HG02588 (cell line): ENCODE measurements around the gene SULT1C2.

Experiments
- ATAC-seq: cut with Tn5 transposase; IDR thresholded peaks from one replicate; pipeline ENCODE4 v1.9.1; 2021; ENCODE audit warnings: mild to moderate bottlenecking, moderate library complexity; ENCODE audit not compliant: unreplicated experiment

SULT1C2 gene

DNA sequence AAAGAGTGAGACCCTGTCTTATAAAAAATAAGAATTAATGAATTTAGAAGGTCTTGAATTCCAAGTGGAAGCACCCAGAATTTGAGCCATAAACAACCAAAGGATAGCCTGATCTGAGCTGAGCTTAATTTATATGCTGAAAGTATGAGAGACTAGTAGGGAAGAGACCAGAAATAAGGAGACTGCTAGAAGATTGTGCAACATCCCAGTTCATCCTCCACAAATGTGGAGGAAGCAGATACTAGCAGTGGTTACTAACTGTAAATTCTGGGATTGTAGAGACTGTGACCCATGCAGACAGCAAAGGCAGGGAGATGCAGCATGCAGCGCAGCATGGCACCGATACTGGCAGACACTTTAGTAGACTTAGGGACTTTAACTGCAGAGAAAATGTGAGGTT lies 1.5 kb upstream of the SULT1C2 start:
- ATAC-seq = no peak

DNA sequence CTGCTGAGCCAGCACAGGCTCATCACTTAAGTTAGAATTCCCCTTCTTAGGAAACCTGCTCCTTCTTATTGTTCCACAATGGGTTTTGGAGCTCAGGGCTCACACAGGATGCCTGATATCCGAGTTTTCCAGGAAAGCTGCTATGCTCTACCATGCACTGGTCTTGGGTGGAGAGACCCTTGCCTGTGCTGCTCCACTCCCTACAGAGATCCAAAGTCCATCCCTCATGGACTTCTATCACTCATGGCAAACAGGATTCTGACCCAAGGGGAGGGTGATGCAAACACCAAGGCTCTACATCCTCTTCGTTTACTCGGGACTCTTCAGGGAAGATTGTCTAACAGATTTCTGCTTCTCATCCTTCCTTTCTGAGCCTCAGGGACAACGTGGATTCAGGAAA lies 5.2 kb downstream of the SULT1C2 start:
- ATAC-seq = no peak

DNA sequence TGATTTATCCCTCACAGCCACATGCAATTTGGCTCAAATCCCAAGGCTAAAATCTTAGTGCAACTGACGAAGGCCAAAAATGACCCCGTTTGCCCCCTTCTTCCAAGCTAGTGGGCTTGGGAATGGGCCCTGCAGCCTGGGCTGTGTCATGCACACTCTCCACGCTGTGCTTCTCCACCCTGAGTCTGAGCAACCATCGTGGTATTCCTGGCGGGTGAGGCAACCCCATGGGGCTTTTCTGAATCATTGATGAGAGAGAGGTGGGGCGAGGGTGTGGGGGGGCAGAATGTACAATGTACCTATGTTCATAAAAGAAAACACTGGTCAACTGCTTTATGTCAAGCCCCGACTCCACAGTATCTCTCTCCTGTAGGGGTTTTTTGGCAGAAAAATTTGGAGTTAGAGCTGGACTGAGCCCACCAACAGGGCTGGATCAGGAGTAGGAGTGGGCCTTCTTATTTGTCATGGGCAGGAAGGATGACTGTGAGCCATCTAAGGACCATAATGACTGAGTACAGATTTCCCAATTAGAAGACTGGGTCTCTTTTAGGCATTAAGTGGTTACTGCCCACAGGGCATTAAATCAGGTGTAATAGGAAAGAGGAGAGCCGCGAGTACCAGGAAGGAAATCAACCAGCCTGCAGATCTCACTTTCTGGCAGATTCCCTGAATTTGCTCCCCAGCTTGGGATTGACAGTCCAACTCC lies 8.9 kb downstream of the SULT1C2 start:
- no peak for ATAC-seq

DNA sequence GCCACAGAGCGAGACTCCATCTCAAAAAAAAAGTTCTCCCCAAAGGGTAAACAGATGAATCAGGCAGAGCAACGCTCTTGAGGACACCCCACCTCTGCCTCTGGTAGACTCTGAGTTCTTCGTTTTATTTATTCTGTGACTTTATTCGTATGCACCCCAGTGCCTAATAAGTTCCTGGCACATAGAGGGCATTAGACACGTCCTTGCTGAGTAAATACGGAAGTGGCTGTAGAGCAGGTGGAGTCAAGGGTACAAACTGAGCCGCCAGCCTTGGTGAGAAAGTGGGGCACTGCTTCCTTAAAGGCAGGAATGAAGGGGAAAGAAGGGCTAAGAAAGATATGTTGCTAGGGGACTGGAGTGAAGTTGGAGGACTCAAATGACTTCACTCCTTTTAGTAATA lies 12.9 kb downstream of the SULT1C2 start:
- no peak for ATAC-seq

DNA sequence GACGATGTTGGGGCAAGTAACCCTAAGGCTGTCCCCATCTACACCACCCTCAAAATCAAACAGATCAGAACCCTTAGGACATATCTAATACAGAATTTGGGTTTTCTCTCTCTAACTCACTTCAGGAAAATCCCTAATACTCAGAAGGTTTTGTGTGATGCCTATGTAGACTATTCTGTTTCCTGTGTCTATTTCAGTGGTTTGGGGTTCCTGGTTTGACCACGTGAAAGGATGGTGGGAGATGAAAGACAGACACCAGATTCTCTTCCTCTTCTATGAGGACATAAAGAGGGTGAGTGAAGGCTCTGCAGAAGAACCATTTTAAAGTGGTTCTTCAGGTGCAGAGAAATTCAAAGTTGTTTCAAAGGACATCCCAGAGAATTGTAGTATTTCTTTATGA lies 16.3 kb downstream of the SULT1C2 start:
- ATAC-seq = peak; percentile 65

DNA sequence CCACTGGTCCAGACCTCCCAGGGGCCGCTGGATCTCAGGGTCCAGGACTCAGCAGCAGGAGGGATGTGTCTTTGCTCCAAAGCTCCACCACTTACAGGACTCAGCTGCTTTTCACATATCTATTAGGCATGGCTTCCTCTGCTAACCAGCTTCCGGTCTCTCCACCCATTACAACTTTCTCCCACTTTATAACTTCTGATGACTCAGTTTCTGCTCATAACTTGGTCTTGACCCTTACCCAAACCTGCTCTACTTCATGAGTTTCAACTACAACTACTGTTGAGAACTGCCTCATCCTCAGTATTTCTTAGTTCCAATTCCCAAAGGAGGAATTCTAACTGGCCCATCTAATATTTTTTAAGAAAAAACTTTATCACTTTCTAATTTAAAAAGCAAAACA lies 17.2 kb downstream of the SULT1C2 start:
- ATAC-seq = no peak

DNA sequence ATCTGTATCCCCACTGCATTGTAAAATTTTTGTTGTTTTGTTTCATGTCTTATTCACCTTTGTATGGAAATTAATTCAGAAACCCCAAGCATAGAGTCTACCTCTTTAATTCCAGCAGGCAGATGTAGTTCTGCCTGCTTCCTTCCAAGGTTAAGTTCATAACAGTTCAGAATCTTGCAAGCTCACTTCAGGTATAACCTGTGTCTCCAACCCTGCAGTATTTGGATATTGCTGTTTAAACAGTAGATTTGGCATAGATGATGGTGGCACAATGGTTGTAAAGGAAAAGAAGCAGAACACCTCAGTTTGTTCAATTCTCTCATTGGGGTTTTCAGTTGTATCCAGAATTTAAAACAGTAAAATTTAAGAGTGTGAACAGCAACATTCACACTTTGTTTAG lies 21.2 kb downstream of the SULT1C2 start:
- no peak for ATAC-seq

DNA sequence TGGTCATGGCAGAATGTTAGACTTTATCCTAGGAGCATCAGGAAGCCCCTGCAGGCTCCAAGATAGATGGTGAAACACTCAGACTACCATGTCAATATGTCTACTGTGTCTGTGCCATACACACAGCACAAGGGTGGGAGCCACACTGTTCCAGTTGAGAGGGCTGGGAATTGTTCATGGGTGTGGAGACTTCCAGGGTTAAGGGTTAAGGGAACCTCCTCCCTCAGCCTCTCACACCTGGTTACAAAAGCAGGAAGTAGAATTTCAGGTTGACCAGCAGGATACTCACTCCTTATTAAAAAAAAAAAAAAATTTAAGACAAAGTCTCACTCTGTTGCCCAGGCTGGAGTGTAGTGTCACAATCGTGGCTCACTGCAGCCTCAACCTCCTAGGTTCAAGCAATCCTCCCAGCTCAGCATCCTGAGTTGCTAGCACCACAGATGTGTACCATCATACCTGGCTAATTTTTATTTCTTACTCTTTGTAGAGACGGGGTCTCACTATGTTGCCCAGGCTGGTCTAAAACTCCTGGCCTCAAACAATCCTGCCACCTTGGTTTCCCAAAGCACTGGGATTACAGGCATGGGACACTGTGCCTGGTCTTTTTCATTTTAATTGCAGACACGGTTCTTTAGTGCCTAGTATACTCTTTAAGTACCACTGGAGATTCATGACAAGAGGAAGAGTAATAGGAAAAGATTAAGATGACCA lies 26.0 kb downstream of the SULT1C2 start:
- no peak for ATAC-seq

DNA sequence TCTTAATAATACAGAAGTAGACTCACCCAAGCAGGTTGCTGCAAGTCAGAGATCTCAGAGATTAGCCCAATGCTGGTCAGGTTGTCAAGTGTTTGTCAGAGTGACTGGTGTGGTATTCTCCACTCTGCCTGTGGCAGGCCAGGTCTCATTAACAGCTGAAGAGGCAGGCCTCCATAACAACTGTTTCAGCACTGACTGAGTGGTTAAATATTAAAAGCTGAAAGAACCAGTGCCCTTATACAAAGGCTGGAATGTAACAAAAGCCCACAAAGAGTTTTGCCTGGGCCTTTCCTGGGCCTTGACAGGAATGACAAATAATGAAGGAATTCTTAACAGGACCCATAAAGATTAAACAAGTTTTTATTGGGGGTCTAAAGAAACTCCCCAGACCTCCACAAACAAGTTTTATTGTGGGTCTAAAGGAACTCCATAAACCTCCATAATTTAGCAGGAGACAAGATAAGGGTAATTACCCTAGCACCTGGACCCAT lies 26.8 kb downstream of the SULT1C2 start:
- ATAC-seq = no peak

DNA sequence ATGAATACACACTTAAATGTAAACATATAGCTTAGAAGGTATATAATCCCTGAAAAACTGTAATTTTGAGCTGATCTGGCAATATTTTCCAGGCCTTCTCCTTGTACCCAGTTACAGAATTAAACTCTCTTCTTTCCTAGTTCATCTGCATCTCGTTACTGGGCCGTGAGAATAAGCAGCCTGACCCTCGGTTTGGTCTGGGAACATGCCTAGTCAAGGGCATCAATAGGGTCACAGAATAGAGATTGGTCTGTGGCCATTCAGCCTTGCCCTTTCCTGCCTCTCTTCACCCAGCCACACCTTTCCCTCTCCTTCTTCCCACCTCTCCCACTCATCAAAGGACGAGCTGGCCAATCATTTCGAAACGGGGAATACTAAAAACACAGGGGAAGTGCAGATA lies 27.3 kb downstream of the SULT1C2 start:
- no peak for ATAC-seq

DNA sequence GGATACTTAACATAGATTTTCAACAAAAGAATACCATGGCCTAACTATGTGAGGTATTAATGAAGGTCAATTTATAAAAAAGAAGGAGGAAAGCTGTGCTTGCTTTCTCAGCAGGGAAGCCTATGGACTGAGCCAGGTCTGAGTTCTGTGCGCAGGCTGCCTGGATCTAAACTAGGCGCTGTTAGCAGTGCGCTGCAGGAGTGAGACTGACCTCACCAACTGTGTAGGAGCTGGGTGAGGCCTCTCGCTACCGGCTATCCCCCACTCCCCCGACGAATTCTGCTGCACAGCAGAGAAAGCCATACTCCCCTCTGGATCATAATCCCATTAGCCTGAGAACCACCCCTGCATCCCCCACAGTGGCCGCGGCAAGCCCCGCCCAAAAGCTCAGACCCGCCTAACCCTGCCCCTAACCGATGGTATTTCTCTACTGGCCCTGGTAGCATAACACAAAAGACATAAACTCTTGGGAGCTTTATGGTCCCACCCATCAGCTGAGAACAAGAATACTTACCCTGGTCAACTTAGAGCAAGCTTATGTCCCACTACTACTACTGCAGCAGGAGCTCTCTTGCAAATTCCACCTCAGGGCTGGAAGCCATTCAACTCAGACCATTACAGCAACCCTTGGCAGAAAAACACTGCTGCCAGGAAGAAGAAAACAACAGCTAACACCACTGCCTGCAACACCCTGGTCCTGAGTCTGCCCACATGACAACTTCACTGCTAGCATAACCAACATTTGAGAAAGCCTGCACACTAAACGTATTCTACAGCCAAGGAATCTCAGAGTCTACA lies 28.0 kb downstream of the SULT1C2 start:
- no peak for ATAC-seq

DNA sequence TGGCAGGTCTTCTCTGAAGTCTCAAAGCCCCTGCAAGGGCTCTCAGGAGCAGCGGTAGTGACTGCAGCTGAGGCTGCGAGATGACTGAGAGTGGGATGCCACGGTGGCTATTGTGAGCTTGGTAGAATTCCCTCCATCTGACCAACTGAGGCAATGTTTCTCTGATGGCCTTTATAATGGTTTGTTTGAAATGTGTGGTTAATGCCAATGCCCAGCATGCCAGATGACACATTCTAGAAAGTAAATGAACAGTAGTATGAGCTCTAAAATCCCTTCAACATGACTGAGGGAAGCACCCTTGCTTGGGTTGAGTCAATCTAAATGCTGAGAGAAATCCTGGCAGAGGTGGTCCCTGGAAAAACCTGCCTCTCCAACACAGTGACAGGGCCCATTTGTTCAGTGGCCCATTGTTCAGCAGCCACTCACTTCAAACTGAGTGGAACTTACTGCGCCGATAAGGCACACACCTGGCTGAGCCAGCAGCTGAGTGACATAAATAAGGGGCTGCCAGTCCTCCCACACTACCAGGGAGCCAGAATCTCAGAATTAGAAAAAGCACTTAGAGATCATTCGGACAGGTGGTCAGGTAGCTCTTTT lies 31.7 kb downstream of the SULT1C2 start:
- ATAC-seq = no peak

DNA sequence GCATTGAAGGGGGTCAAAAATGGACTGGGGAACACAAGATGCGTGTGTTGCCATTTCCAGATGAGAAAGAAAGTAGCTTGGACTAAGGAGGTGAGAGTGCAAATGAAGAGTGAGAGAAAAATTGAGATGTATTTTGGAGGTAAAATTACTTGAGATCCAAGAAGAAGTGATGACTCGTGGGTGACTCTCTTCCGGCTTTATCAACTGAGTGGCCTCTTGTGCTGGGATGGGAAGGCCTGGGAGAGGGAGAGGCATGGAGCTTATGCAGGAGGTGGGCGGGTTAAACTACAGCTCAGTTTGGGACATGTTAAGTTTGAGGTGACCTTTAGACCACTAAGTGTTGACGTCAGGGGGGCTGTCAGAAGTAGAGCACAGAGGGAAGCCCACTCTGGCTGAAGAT lies 34.9 kb downstream of the SULT1C2 start:
- no peak for ATAC-seq

DNA sequence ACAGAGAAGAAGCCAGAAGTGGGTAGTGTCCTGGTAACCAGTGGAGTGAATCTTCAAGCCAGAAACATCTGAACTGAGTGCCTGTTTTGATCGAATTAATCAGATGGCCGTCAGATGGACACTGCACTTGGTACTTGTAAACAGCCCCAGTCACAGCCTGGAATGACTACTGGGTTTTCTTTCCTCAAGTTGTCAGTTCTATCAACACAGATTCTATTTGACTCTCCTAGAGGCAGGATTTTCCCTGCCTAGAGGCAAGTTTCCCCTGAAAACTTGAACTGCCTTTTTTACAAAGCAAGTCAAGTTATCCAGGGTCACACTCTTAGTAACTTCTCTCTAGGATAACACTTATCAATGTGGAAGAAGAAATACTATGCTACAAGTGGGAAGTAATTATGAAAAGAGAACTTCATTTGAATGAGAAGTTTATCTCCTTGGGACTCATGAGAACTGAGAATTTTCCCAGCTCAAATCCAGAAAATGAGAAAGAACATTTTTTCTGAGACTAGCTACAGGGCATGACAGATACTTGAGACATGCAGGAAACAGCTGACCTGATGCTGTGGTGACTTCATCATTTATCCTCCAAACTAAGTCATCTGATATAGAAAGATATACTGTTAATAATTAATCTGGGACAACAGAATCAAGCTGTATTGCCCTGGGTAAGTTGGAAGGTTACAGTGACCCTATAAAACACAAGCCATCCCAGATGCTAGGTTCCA lies 36.0 kb downstream of the SULT1C2 start:
- ATAC-seq = no peak

DNA sequence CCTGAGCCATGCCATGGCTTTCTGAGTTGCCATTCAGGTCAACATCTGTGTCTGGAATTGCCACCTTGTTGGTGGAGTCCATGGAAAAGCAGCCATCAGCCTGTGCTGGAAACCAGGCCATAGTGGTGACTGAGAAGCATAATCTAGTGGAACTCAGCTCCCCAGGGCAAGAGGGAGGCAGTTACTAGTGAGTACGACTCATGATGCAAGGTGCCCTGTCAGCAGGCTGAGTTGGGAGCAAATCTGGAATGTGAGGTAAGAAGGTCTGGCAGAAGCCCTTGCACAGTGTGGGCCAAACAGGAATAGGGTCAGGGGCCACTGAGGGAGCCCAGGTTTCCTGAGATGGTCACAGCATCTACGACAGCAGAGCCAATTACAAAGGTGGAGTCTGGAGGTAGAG lies 37.1 kb downstream of the SULT1C2 start:
- ATAC-seq = no peak

DNA sequence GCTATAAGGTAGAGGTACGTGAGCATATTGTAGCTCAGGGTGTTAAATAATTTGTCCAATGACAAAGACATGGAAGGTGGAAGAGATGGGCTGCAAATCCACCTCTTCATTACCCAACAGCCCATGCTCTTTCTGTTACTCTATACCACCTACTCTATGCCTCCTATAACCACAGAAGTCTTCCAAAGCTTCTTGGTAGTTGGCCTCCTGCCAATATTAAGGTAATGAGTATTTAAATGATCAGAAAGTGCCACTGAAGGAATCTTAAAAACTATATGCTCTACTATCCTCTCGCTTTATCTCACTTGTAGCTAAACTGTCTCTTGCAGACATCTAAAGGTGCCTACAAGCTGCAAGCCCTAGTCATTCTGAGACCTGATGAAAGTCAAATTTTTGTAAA lies 41.1 kb downstream of the SULT1C2 start:
- no peak for ATAC-seq

DNA sequence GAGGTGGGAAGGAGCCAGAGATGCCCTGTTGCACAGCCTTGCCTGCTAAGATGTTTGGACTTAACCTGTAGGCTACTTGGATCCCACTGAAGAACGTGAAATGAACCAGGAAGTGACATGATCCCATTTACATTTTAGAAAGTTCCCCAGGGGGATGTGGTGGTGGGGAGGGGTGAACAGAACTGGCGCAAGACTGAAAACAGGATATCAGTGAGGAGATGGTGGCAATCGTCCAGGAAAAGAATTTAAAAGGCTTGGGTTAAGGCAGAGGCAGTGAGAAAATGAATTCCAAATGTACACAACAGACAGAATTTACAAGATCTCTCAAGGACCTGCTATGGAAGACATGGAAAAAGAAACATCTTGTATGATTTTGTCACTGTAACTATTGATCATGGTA lies 42.3 kb downstream of the SULT1C2 start:
- no peak for ATAC-seq

DNA sequence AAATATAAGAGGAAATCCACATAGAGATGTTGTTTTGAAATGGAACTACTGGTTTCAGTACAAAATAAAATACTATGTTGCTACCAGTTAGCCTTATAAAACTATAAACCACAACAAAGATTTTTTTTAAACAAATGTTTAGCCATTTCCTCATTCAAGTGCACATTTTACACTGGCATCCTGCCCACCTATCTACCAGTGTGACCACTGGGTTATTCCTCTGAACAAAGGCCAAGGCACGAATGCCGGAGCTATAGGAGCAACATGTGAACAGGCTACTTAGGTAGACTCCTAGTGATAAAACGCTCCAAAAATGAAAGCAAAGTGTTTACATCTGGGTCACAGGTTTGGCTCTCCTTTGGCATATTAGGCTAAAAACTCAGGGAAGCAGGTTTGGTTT lies 57.3 kb downstream of the SULT1C2 start:
- no peak for ATAC-seq

DNA sequence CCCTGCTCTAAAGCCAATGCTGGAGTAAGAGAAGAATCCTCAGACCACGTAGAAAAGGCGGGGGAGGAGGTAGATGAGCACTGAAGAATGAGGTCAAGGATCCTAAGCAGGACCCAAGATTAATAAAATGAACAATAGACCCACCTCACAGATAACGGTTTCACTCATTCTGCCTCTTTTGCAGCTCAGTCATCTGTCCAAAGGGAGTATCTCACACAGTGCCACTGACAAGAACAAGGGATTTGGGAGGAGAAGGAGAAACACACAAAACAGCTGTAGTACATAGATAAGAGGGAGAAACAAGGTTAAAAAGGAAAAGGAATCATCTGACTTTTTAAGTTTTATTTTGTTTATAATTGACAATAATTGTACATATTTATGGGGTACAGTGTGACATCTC lies 58.1 kb downstream of the SULT1C2 start:
- ATAC-seq = no peak

DNA sequence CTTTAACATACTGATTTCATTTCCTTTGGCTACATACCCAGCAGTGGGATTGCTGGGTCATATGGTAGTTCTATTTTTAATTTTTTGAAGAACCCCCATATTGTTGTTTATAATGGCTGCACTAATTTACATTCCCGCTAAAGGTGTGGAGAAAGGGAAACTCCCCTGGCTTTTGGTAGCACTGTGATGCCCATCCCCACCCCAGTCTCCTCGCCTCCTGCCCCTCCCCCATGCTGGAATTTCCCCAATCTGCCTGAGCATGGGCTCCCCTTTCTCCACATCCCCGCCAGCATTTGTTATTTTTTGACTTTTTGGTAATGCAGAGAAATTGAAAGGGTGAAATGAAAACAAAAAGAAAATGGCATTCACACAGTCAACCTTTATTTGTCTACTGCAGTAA lies 59.1 kb downstream of the SULT1C2 start:
- ATAC-seq = no peak
